Keratinocyte (primary cell): ENCODE data around the gene CCDC88B.

Experiments
- EZH2 ChIP-seq: IDR thresholded peaks from one replicate; pipeline ENCODE4 v1.6.1; 2012; ENCODE audit warnings: inconsistent platforms, mild to moderate bottlenecking, low read length, moderate library complexity
- TF ChIP-seq, protein P1 (sequence below), 3 experiments: IDR thresholded peaks in 1 of 3; conservative IDR thresholded peaks in 1 of 3; optimal IDR thresholded peaks in 1 of 3; 2 replicates in 2 of 3; 3 replicates in 1 of 3; pipeline versions ENCODE3 to v1.5.1; 2011; ENCODE audit warnings: low read length in 3 of 3, mild to moderate bottlenecking in 3 of 3, moderate library complexity in 2 of 3, control low read depth in 1 of 3, inconsistent platforms in 1 of 3; ENCODE audit not compliant: insufficient read depth in 2 of 3; ENCODE audit errors: extremely low read depth in 1 of 3

DNA sequence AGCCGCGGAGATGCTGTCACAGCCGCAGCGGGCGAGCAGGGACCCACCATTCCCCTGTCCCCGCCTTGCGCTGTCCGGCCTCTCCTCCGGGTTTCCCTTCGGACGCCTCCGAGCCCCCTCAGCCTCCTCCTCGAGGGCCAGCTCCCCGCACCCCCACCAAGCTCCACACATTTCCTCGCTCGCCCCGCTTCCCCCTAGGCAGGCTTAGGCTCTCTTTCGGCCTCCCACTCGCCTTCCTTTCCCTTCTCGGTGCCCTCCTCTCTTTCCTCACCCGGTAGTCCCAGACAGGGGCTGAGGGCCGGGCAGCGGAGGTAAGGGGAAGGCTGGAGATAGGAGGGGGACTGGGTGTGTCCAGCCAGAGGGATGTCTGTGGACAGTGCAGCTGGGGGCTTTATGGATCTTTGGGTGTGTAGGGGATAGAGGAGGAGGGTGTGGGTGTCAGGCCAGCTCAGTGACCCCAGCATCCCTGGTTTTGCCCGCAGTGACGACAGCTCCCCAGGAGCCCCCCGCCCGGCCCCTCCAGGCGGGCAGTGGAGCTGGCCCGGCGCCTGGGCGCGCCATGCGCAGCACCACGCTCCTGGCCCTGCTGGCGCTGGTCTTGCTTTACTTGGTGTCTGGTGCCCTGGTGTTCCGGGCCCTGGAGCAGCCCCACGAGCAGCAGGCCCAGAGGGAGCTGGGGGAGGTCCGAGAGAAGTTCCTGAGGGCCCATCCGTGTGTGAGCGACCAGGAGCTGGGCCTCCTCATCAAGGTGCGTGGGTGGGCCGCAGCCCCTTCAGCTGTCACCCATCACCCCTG lies 47.3 kb upstream of the CCDC88B start:
- TF ChIP-seq, protein P1, sequence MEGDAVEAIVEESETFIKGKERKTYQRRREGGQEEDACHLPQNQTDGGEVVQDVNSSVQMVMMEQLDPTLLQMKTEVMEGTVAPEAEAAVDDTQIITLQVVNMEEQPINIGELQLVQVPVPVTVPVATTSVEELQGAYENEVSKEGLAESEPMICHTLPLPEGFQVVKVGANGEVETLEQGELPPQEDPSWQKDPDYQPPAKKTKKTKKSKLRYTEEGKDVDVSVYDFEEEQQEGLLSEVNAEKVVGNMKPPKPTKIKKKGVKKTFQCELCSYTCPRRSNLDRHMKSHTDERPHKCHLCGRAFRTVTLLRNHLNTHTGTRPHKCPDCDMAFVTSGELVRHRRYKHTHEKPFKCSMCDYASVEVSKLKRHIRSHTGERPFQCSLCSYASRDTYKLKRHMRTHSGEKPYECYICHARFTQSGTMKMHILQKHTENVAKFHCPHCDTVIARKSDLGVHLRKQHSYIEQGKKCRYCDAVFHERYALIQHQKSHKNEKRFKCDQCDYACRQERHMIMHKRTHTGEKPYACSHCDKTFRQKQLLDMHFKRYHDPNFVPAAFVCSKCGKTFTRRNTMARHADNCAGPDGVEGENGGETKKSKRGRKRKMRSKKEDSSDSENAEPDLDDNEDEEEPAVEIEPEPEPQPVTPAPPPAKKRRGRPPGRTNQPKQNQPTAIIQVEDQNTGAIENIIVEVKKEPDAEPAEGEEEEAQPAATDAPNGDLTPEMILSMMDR (optimal IDR thresholded peaks at IDR 0.05 in 1 of 3, IDR thresholded peaks at IDR 0.05 in 1 of 3, conservative IDR thresholded peaks at IDR 0.05 in 1 of 3; ENCODE audit: extremely low read depth in 1 of 3, insufficient read depth in 2 of 3, low read length in 3 of 3): no peak
- TF ChIP-seq EZH2: peak; percentile 69
